Keratinocyte (primary cell): ENCODE measurements around the gene PPL. TPM values are rescaled to one million over a fixed set of nuclear protein-coding genes. Genes with fewer than 3 reads are reported as not detected.

Experiments
- DNase-seq: peaks from one replicate; pipeline ENCODE4 v3.0.0-alpha.2; 2011; ENCODE audit warnings: low read depth, missing footprints, low spot score
- FAIRE-seq: peaks from 2 replicates; lab custom pipeline; 2011; peaks lifted over from hg19 to GRCh38; lab: Jason Lieb, UNC
- H2AFZ ChIP-seq: 2 replicates; pipeline ENCODE4 v1.6.0; 2012; ENCODE audit warnings: low read length, control low read depth, inconsistent platforms; ENCODE audit not compliant: control insufficient read depth
- H3K27ac ChIP-seq: 2 replicates; pipeline ENCODE4 v1.5.1; 2011; ENCODE audit warnings: low read length; ENCODE audit not compliant: control insufficient read depth, insufficient read depth
- H3K27me3 ChIP-seq: 3 replicates; pipeline ENCODE4 v1.6.0; 2011; ENCODE audit warnings: low read length; ENCODE audit not compliant: control insufficient read depth, insufficient read depth; ENCODE audit errors: extremely low read depth
- H3K36me3 ChIP-seq, 2 experiments: 2 replicates in 1 of 2; 3 replicates in 1 of 2; pipeline ENCODE4 v1.5.1; 2011; ENCODE audit warnings: low read length in 2 of 2, mild to moderate bottlenecking in 1 of 2; ENCODE audit not compliant: control insufficient read depth in 2 of 2, insufficient read depth in 2 of 2; ENCODE audit errors: extremely low read depth in 1 of 2
- H3K4me1 ChIP-seq: 3 replicates; pipeline ENCODE4 v1.5.1; 2011; ENCODE audit warnings: low read length; ENCODE audit not compliant: control insufficient read depth, insufficient read depth; ENCODE audit errors: extremely low read depth
- H3K4me2 ChIP-seq: 3 replicates; pipeline ENCODE4 v1.6.0; 2011; ENCODE audit warnings: low read depth, low read length; ENCODE audit not compliant: control insufficient read depth, insufficient read depth; ENCODE audit errors: extremely low read depth
- H3K4me3 ChIP-seq, 3 experiments: fragments of 200-600 bp in 1 of 3; sonication (generic) in 1 of 3; 2 replicates in 2 of 3; 3 replicates in 1 of 3; pipeline ENCODE4 v1.5.1; 2011 to 2016; ENCODE audit warnings: low read length in 3 of 3, mild to moderate bottlenecking in 3 of 3, control low read depth in 2 of 3, inconsistent platforms in 1 of 3, low read depth in 1 of 3, mixed read lengths in 1 of 3, mixed run types in 1 of 3, moderate library complexity in 1 of 3; ENCODE audit not compliant: control insufficient read depth in 2 of 3, insufficient read depth in 2 of 3; ENCODE audit errors: extremely low read depth in 1 of 3
- H3K79me2 ChIP-seq: 2 replicates; pipeline ENCODE4 v1.6.0; 2012; ENCODE audit warnings: low read length; ENCODE audit not compliant: control insufficient read depth, insufficient read depth
- H3K9ac ChIP-seq: 3 replicates; pipeline ENCODE4 v1.6.0; 2011; ENCODE audit warnings: low read length; ENCODE audit not compliant: control insufficient read depth, insufficient read depth; ENCODE audit errors: extremely low read depth
- H3K9me1 ChIP-seq: 3 replicates; pipeline ENCODE4 v1.6.0; 2011; ENCODE audit warnings: low read length; ENCODE audit not compliant: control insufficient read depth, insufficient read depth; ENCODE audit errors: extremely low read depth
- H3K9me3 ChIP-seq: 2 replicates; pipeline ENCODE4 v1.5.1; 2012; ENCODE audit warnings: low read depth, low read length; ENCODE audit not compliant: control insufficient read depth
- H4K20me1 ChIP-seq: 3 replicates; pipeline ENCODE4 v1.6.0; 2011; ENCODE audit warnings: low read length; ENCODE audit not compliant: control insufficient read depth, insufficient read depth; ENCODE audit errors: extremely low read depth
- CTCF ChIP-seq, 3 experiments: IDR thresholded peaks in 1 of 3; conservative IDR thresholded peaks in 1 of 3; optimal IDR thresholded peaks in 1 of 3; 2 replicates in 2 of 3; 3 replicates in 1 of 3; pipeline versions ENCODE3 to v1.5.1; 2011; ENCODE audit warnings: low read length in 3 of 3, mild to moderate bottlenecking in 3 of 3, moderate library complexity in 2 of 3, control low read depth in 1 of 3, inconsistent platforms in 1 of 3; ENCODE audit not compliant: insufficient read depth in 2 of 3; ENCODE audit errors: extremely low read depth in 1 of 3
- EZH2 ChIP-seq: IDR thresholded peaks from one replicate; pipeline ENCODE4 v1.6.1; 2012; ENCODE audit warnings: inconsistent platforms, mild to moderate bottlenecking, low read length, moderate library complexity
- dilution Hi-C: fragments of 300-500 bp; cut with MboI; formaldehyde crosslinking; loops from one replicate; pipeline ENCODE4 v1.7.0; 2020; ENCODE audit warnings: low sequenced_read_pairs; ENCODE audit not compliant: extremely low pct_ligation_motif_present
- polyA plus RNA-seq, 5 experiments: library from polyadenylated mRNA; depleted of rRNA in 3 of 5; stranded (reverse) in 3 of 5; stranded (forward) in 1 of 5; unstranded in 1 of 5; fragments of >200 nt; gene quantifications; 1 replicate in 1 of 5; 2 replicates in 3 of 5; 3 replicates in 1 of 5; pipeline versions ENCODE4 v1.2.1 to v1.2.3, GENCODE V29; 2011 to 2012; ENCODE audit warnings: missing spikeins in 2 of 5, low read depth in 1 of 5, low replicate concordance in 1 of 5

PPL gene
- polyA plus RNA-seq, 1 donor (not counting 4 experiments of a cell fraction or from before 2014, with no cell fraction given) = 26.6 TPM

- H3K27me3 ChIP-seq = no peaks in the 10 kb centered on the region
- dilution Hi-C loops = no loop called here
- no peak for FAIRE-seq
- no peak overlapping the region for H3K9ac ChIP-seq
- H3K27ac ChIP-seq = no peak overlapping the region
- TF ChIP-seq EZH2 (no peak), CTCF (optimal IDR thresholded peaks at IDR 0.05 in 1 of 3, IDR thresholded peaks at IDR 0.05 in 1 of 3, conservative IDR thresholded peaks at IDR 0.05 in 1 of 3; ENCODE audit: extremely low read depth in 1 of 3, insufficient read depth in 2 of 3, low read length in 3 of 3) (no peak)
- no peaks in the 10 kb centered on the region for H3K9me3 ChIP-seq
- H3K4me3 ChIP-seq = no peak overlapping the region
- H2AFZ ChIP-seq = no peak overlapping the region
- H3K79me2 ChIP-seq = no peaks in the 10 kb centered on the region
- DNase-seq = no peak
- H3K36me3 ChIP-seq = peaks cover 5 to 6% of the 10 kb centered on the region in 2 experiments
- H4K20me1 ChIP-seq = no peaks in the 10 kb centered on the region
- no peak overlapping the region for H3K4me2 ChIP-seq
- H3K4me1 ChIP-seq = peaks cover 26% of the 10 kb centered on the region
- no peaks in the 10 kb centered on the region for H3K9me1 ChIP-seq
Observed at GRCh38 chr16:4915226-4915761, 21.7 kb downstream of the PPL start.

- TF ChIP-seq EZH2 (no peak), CTCF (optimal IDR thresholded peaks at IDR 0.05 in 1 of 3, IDR thresholded peaks at IDR 0.05 in 1 of 3, conservative IDR thresholded peaks at IDR 0.05 in 1 of 3; ENCODE audit: extremely low read depth in 1 of 3, insufficient read depth in 2 of 3, low read length in 3 of 3) (no peak)
- Histone ChIP-seq H3K9me3 (no peaks in the 10 kb centered on the region), H2AFZ (no peak overlapping the region), H3K4me3 (no peak overlapping the region), H3K9ac (no peak overlapping the region), H4K20me1 (no peaks in the 10 kb centered on the region), H3K79me2 (no peaks in the 10 kb centered on the region), H3K4me2 (no peak overlapping the region), H3K36me3 (peaks cover 5 to 6% of the 10 kb centered on the region in 2 experiments), H3K27ac (no peak overlapping the region), H3K4me1 (peaks cover 26% of the 10 kb centered on the region), H3K27me3 (no peaks in the 10 kb centered on the region), H3K9me1 (no peaks in the 10 kb centered on the region)
- FAIRE-seq = no peak
- no peak for DNase-seq
- dilution Hi-C loops = no loop called here
Observed at GRCh38 chr16:4914528-4915225, 22.3 kb downstream of the PPL start.
